Measurements from ENCODE around the gene LRRIQ4.

Gene LRRIQ4

DNA sequence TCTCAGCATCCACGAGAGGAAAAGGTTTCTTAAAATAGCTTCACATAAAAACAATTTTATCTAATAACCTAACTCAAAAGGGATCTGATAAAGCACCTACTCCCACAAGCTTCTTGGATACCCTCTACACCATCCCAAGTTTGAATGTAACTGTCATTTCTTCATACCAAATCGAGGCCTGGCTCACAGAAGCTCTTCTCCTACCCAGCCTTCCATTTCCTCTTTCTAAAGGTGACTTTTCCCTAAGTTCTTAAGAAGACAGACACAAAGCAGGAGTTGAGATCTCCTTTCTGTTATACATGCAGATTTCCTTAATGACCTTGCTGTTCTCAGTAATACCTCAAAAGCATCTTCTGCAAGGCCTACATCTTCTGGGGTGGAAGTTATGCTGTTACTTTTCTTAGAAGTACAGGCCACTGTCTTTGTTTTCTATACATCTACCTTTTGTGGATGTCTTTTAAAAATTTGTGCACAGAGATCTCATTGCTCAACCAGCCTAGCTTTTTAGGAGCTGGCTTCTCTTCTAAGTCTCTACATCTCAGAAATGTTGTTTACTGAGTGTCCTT lies 3.4 kb upstream of the LRRIQ4 start:
- no peak for DNase-seq (ENCODE audit: low read depth in 3 of 3)

DNA sequence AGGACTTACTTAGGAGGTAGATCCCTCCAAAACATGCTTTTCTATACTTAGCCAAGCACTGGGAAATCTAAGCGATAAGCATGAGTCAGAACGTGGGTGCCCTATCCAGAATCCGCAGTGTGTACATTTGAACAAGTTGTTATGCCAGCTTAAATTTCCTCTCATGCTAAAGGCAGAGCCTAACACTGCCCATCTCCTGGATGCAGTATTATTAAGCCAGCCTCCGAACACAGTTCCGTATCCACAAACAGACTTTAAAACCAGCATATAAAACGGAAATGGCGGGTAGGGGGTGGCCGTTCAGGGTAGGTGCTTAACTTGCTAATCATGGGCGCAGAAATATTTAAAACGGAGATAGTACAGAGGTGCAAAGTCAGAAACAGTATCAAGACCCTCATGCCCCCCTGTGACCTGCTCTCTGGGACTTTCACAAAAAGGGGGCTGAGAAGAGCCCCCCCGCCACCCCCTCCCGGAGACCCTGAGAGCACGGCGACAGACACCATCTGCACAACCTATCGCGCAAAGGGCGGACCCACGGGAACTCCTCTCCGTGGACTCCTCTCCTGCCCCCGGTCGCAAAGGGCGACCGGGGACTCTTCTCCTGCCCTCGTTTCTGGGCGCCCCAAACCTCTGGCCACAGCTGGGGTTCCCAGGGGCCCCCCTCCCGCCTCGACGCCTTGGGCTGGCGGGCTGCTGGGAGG lies 889 bp upstream of the LRRIQ4 start:
- no peak for DNase-seq (ENCODE audit: low read depth in 3 of 3)

DNA sequence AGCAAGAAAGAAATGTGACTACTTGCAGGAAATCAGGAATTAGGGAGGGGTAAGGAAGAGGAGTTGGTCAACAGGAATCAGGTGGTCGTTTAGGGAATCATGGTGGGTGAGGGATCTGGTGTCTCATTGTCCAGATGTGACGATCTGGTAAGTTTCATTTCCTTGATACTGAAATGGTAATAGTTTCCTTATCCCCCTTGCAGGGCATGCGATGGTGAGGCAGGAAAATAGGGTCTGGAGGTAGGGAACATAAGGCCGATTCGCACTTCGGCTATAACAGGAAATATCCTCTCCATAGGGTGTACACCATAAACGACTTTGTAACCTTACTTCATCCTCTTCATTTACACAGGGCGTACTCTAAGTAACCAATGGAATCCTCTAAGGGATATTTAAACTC lies 608 bp downstream of the LRRIQ4 start:
- DNase-seq (ENCODE audit: low read depth in 3 of 3), result no peak

DNA sequence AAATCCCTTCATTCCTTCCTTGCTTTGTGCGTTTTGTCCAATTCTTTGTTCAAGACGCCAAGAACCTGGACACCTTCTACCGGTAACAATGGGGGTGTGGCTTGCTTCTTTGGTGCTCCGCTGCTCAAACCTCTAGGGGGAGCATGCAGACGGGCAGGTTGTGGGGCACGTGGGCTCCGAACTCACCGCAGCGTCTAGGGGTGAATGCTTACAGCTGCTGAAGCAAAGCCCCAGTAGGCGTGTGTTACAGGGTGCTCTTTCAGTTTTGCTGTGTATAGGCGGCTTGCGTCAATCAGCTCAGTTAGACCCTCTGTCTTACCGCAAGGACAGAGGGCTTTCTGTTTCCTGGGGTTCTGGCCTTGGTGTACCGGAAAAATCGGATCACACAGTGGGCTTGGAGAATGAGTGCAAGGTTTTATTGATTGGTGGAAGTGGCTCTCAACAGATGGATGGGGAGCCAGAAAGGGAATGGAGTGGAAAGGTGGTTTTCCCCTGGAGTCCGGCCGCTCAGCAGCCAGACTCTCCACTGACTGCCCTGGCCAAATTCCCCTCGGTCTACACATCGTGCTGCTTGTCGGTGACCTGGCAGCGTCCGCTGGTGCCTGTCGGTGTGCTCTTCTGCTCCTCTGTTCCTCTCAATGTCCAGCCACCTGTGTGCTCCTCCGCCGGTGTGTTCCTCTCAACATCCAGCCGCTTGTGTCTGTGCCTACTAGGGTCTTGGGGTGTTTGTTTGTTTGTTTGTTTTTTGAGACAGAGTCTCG lies 1.3 kb downstream of the LRRIQ4 start:
- DNase-seq (ENCODE audit: low read depth in 3 of 3), result peak; percentile 26 to 66 (median 52)

DNA sequence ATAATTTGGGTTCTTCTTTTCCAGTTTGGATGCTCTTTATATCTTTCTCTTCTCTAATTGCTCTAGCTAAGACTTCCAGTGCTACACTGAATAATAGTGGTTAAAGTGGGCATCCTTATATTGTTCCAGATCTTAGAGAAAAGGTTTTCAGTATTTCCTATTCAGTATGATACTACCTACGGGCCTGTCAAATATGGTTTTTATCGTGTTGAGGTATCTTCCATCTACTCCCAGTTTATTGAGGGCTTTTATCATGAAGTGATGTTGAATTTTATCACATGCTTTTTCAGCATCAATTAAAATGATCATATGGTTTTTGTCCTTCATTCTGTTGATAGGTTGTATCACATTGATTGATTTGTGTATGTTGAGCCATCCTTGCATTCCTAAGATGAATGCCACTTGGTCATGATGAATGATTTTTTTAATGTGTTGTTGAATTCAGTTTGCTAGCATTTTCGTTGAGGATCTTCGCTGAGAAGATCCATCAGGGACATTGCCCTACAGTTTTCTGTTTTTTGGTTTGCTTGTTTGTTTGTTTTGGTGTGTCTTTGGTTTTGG lies 3.0 kb downstream of the LRRIQ4 start:
- no peak for DNase-seq (ENCODE audit: low read depth in 3 of 3)

DNA sequence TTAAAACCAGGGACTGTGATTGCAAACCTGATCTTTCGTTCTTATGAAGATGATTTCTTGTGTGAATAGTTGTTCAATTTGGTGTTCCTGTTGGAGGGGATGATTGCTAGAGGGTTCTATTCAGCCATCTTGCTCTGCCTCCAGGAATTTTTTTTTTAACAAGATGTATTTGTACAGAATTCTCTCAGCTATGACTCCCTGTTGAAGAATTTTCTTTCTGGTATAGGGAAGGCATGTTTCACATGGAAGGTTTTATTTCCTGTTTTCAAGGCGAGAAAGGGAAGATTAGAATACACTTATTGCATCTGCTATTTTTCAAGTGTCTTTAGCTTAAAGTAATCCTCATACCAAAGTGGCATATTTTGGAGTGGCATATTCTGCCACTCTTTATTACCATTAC lies 5.6 kb downstream of the LRRIQ4 start:
- no peak for DNase-seq (ENCODE audit: low read depth in 3 of 3)

DNA sequence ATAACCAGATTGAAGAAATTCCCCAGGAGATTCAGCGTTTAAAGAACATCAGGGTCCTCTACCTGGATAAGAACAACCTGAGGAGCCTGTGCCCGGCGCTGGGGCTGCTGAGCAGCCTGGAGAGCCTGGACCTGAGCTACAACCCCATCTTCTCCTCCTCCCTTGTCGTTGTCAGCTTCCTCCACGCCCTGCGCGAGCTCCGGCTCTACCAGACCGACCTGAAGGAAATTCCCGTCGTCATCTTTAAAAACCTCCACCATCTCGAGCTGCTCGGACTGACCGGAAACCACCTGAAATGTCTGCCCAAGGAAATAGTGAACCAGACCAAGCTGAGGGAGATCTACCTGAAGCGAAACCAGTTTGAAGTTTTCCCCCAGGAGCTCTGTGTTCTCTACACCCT lies 9.4 kb downstream of the LRRIQ4 start:
- DNase-seq (ENCODE audit: low read depth in 3 of 3), result no peak

DNA sequence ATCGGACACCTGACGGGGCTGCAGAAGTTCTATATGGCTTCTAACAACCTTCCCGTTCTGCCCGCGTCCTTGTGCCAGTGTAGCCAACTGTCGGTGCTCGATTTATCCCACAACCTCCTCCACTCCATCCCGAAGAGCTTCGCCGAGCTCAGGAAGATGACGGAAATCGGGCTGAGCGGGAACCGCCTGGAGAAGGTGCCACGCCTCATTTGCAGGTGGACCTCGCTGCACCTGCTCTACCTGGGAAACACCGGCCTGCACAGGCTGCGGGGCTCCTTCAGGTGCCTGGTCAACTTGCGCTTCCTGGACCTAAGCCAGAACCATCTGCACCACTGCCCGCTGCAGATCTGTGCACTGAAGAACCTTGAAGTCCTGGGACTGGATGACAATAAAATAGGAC lies 9.9 kb downstream of the LRRIQ4 start:
- DNase-seq (ENCODE audit: low read depth in 3 of 3), result no peak

DNA sequence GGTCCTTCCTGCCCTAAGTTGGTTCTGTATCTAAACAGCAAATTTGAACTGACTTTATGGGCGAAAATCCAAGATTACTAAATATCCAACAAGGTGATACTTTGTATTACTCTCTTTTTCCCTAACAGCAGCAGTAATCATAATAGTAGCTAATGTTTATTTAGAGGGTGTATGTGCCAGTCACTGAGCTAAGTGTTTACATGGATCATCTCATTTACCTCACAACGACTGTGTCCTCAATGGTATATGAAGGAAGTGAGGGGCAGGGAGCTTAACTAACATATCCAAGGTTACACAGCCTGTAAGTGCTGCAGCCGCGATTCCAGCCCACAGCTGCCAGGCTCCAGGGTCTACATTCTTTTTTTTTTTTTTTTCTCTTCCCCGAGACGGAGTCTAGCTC lies 10.3 kb downstream of the LRRIQ4 start:
- no peak for DNase-seq (ENCODE audit: low read depth in 3 of 3)

DNA sequence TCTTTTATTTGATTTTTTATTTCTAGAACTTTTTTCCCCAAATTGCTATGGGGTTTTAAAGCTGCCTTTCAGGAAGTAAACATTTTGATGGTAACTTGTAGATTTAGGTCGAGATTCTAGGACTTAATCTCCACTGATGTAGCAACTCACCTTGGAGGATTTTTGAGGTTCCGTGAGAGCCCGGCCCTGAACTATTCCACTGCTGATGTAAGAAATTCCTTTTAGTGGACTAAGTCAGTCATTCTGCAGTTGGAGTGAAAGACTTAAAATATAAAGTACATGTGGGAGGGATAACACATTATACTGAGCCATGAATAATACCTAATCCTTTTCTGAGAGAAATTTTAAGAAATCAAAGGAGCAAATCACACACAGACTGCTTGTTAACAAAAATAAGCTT lies 12.6 kb downstream of the LRRIQ4 start:
- DNase-seq (ENCODE audit: low read depth in 3 of 3), result no peak

DNA sequence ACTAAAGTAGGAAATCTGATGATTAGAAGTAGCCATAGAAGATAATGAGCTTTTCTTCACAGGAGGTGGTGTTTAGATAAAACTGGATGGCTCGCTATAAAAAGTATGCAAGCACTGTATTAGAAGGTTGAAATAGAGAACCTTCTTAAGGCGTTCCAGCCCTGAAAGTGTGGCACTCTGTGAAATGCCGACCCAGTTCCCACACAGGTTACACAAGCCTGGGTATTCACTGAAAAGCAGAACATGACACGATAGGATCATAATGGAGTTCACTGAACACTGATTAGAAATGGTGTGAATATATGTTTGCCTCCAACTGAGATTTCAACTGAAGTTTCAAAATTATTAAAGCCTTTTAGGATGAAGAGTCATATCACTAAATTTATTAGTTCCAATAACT lies 15.0 kb downstream of the LRRIQ4 start:
- no peak for DNase-seq (ENCODE audit: low read depth in 3 of 3)

DNA sequence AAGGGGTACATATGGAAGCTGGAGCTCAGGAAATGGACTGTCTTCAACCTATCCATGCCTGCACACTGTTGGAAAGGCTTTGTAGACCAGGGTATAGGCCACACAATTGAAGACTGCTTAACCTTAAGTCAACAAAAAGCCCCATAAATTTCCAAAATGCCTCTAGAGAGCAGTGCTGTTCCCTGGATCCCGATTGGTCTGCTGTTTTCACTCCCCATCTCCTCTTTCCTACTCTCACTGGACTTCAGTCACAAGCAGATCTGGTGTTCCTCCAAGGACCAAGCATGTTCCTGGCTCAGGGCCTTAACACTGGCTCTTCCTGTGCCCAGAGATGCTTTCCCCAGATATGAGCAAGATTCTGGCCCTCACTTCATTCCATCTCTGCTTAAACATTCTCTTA lies 22.9 kb downstream of the LRRIQ4 start:
- DNase-seq (ENCODE audit: low read depth in 3 of 3), result no peak

DNA sequence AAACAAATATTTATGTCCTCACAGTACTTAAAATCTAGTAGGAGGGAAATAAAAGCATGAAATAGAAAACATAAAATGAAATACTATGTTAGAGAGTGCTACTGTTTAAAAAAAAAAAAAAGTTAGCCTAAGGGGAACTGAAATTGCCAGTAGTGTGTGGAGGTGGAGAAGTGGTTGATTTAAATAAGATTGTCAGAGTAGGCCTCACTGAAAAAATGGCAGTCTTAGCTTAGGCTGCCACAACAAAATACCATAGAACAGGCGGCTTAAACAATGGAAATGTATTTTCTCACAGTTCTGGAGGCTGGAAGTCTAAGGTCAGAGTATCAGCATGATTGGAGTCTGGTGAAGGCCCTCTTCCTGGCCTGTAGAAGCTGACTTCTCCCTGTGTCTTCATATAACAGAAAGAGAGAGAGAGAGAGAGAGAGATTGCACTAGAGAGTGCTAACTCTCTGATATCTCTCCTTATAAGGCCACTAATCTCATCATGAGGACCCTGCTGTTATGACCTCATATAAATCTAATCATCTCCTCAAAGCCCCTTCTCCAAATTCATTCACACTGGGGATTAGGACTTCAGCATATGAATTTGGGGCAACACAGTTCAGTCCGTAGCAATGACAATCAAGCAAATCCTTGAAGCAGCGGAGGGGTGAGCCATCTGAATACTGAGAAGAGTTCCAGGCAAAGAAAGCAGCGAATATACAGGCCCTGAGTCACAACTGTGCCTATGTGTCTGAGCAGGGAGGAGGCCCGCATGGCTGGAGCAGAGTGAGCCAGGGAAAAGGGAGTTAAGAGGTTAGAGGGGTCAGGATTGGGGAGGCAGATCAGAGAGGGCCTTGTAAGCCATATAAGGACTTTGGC lies 23.6 kb downstream of the LRRIQ4 start:
- no peak for DNase-seq (ENCODE audit: low read depth in 3 of 3)

DNA sequence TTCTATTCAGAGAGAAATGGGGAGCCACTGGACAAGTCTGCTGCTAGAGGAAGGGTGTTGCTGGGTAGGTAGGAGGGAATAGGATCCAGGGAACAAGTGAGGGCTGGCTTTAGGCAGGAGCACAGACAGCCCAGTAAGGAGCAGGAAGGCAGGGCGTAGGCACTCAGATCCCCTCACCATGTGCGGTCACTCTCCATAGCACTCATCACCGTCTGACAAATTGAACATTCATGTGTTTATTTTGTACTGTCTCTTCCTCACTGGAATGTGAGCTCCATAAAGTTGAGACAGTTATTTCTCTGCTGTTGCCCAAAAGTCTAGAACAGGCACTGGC lies 24.2 kb downstream of the LRRIQ4 start:
- no peak for DNase-seq (ENCODE audit: low read depth in 3 of 3)

DNA sequence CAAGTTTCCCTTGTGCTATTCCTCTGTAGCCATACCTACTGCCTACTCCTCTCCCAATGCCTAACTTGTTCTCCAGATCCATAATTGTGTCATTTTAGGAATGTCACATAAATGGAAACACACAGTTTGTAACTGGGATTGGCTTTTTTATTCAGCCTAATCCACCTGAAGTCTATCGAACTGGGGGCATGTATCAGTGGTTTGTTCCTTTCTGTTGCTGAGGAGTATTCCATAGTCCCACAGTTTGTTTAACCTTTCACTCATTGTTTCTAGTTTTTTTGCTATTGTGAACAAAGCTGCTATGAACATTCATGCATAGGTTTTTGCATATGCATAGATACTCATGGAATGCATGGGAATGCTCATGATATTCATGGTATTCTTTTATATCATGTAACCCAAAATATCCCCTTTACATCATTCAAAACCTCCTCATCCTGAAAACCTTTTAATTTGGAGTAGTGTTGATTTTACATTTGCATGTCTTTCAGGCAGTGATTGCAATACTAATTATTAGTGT lies 25.9 kb downstream of the LRRIQ4 start:
- no peak for DNase-seq (ENCODE audit: low read depth in 3 of 3)

DNA sequence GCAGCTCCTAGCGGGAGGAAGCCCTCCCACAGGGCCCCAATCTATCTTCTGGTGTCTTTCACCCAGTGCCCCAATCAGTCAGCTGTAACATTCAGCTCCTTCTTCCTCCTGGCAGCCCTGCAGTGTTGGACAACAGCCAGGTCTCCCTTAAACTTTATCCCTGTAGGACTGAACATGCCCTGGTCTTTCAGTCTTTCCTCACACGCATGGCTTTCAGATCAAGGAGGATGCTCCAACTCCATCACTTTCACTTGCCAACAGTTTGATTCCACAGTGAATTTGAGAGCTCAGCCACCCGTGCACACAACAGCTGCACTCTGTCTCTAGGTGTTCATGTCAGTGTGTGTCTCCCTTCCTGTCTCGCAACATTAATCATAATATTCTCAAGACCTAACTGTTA lies 28.5 kb downstream of the LRRIQ4 start:
- no peak for DNase-seq (ENCODE audit: low read depth in 3 of 3)

DNA sequence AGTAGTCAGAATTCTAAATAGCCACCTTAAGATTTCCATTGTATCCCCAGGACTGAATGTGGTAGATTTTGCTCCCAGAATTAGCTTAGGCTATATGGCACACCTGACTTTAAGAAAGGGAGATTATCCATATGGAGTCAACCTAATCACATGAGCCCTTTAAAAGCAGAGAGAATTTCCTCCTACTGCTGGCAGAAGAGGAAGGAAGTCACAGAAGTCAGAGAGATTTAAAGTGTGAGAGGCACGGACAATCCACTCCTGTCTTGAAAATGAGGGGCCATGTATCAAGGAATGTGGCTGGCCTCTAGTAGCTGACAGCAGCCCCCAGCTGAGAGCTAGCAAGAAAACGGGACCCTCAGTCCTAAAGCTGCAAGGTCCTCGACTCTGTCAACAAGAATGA lies 30.3 kb downstream of the LRRIQ4 start:
- DNase-seq (ENCODE audit: low read depth in 3 of 3), result no peak

DNA sequence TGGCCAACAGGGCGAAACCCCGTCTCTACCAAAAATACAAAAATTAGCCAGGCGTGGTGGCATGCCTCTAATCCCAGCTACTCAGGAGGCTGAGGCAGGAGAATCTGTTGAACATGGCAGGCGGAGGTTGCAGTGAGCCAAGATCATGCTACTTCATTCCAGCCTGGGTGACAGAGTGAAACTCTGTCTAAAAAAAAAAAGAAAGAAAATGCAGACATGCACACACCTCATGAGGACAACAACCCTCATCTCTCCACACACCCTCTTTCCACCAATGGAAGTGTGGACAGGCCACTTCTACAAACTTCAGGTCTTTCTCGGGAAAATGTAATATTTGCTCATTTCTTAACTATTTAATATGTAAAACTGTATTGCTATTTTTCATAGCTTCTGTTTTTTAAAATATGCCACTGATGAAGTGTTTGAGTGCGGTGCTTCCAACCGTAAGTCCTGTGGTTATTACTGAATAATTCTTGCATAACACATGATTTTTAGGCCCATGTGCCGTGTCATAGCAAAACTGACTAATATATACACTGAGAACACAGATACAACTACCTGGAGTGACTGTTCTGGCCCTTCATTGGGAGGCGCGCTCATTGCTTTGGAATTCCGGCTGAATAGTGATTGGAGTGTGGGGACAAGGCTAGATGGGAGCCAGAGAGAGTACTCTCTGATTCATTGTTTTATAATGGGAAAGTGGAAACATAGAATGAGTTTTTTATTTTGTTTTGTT lies 34.0 kb downstream of the LRRIQ4 start:
- DNase-seq (ENCODE audit: low read depth in 3 of 3), result no peak

DNA sequence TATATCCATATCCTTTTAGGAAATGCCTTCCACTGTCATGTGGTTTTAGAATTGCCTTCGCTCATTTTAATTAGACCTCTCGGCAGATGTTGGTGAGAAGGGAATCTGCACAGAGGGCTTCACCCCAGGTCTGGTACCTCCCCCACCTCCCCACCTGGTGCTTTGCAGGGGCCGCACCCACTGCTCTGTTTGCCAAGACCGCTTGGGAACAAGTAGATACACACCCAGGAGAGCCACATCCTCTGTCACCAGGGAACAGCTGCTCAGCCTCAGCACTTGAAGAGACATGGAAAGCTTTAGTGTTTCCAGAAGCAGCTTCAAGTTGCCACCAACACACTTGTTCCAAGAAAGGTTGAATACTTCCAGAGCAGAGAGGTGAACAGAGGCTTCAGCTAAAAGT lies 35.2 kb downstream of the LRRIQ4 start:
- DNase-seq (ENCODE audit: low read depth in 3 of 3), result no peak

DNA sequence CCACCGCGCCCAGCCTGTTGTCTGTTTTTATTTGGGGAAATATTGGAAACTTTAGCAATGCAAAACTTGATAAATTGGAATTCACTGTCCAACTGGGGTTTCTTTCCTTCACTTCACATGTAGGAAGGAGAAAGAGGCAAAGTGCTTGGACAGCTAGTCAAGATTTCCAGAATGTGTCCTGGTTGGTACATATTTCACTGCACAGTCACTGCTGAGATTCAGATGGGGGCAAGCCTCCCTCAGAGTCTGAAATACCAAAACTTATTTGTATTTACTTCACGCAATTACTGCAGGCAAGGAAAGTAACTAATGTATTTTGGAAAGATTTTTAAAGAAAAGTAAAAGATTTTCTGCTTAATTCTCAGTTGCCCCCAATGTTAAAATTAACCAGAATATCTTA lies 36.1 kb downstream of the LRRIQ4 start:
- no peak for DNase-seq (ENCODE audit: low read depth in 3 of 3)

DNA sequence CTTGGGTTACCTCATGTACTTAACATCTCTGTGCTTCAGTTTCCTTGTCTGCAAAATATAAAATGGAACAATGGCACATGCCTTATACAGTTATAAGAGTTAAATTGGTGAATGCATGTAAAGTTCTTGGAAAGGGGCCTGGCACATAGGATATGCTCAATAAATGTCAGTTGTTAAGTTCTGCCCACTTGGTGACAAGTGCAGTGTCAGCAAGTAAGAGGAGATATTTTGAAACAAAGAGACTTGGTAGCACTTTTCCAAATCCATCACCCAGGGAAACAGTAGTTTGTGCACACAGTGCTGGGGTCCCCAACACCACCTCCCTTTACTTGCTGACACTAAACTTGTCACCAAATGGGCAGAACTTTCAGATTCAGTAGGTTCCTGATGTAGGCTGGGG lies 37.9 kb downstream of the LRRIQ4 start:
- DNase-seq (ENCODE audit: low read depth in 3 of 3), result no peak
